Measurements from ENCODE around the gene RIPK3.
A peak's percentile ranks its signal among the peaks of the same experiment; 100 is the strongest.

DNA sequence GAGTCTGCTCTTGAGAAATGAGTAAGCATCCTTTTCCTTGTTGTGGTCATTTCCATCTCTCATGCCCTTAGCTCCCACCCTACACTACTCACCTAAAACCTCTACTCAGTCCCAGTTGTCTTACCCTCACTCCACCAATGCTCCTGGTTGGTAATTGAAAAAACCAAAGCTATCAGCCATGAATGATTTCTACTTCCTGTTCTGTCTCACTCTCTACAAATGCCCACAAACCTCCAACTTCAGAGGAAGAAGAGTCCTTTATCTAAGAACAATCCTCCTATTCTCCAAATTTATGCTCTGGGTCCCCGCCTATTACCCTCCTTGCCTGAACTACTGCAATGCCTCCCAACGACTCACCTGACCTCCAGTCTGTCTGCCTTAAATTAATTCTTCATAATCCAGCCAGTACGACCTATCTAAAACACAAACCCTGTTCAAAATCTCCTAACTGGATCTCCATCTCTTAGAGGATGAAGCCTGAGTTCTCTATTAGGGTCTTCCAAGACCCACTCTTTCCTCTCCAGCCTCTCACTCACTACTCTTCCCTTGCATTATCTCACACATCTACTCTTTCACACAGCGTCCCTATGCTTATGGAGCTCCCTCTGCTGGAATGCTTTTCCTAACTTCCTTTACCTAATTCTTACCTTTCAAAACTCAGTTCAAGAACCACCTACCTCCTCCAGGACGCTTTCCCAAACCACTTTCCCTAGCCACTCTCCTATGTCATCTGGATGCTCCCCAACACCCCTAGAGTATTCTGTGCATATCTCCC lies 42.4 kb downstream of the RIPK3 start:
- TF ChIP-seq HNF4A (conservative IDR thresholded peaks at IDR 0.05) (no peak), YY1 (IDR thresholded peaks at IDR 0.05) (no peak)
- TF ChIP-seq, protein P1, sequence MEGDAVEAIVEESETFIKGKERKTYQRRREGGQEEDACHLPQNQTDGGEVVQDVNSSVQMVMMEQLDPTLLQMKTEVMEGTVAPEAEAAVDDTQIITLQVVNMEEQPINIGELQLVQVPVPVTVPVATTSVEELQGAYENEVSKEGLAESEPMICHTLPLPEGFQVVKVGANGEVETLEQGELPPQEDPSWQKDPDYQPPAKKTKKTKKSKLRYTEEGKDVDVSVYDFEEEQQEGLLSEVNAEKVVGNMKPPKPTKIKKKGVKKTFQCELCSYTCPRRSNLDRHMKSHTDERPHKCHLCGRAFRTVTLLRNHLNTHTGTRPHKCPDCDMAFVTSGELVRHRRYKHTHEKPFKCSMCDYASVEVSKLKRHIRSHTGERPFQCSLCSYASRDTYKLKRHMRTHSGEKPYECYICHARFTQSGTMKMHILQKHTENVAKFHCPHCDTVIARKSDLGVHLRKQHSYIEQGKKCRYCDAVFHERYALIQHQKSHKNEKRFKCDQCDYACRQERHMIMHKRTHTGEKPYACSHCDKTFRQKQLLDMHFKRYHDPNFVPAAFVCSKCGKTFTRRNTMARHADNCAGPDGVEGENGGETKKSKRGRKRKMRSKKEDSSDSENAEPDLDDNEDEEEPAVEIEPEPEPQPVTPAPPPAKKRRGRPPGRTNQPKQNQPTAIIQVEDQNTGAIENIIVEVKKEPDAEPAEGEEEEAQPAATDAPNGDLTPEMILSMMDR (IDR thresholded peaks at IDR 0.05; ENCODE audit: low read depth, low read length, missing input control): peak; percentile 38

Measured in liver (tissue), 3 donors.